CD8-positive, alpha-beta memory T cell (primary cell): ENCODE data around the gene PILRA. TPM values are rescaled to one million over a fixed set of nuclear protein-coding genes. Genes with fewer than 3 reads are reported as not detected.
"Not testable (repeated sequence)": the region's sequence is repeated elsewhere in the genome, so short reads cannot be mapped to it uniquely, and the experiment has no call there.

Source experiments
- CTCF ChIA-PET: fragments of 350-600 bp; sonication (Branson Sonifier 250); formaldehyde crosslinking; loops from one replicate; lab custom pipeline; 2021; ENCODE audit warnings: antibody characterized with exemption; lab: Charles Lee
- POLR2A ChIA-PET: fragments of 350-600 bp; sonication (Branson Sonifier 250); formaldehyde crosslinking; loops from one replicate; lab custom pipeline; 2021; ENCODE audit warnings: antibody characterized with exemption; lab: Charles Lee
- DNase-seq, 5 donors: peaks; one replicate each; pipeline versions ENCODE4 v3.0.0 to v3.0.0-alpha.2; 2020 to 2022; ENCODE audit warnings: mixed read lengths in 1 of 5
- H3K27ac ChIP-seq: one replicate; pipeline ENCODE4 v1.7.0; 2013; ENCODE audit warnings: low read depth, mild to moderate bottlenecking, low read length, moderate library complexity
- H3K27me3 ChIP-seq: 2 replicates; pipeline ENCODE4 v1.7.0; 2013; ENCODE audit warnings: low read length, mild to moderate bottlenecking; ENCODE audit not compliant: insufficient read depth, poor library complexity, severe bottlenecking
- H3K36me3 ChIP-seq: 2 replicates; pipeline ENCODE4 v1.7.0; 2013; ENCODE audit warnings: mild to moderate bottlenecking, low read length, moderate library complexity; ENCODE audit not compliant: insufficient read depth
- H3K4me1 ChIP-seq: 2 replicates; pipeline ENCODE4 v1.7.0; 2013; ENCODE audit warnings: mild to moderate bottlenecking, low read length, moderate library complexity; ENCODE audit not compliant: insufficient read depth
- H3K4me3 ChIP-seq: 2 replicates; pipeline ENCODE4 v1.7.0; 2013; ENCODE audit warnings: mild to moderate bottlenecking, low read length
- H3K9me3 ChIP-seq: 2 replicates; pipeline ENCODE4 v1.7.0; 2013; ENCODE audit warnings: mild to moderate bottlenecking, low read length
- H3K27ac Mint-ChIP-seq, 8 donors: one replicate each; pipeline ENCODE4 v1.8.0; 2020 to 2021; ENCODE audit warnings: mixed read lengths in 8 of 8, mild to moderate bottlenecking in 6 of 8, inconsistent platforms in 3 of 8, moderate library complexity in 3 of 8
- H3K27me3 Mint-ChIP-seq, 2 donors: one replicate each; pipeline ENCODE4 v1.8.0; 2020 to 2021; ENCODE audit warnings: mixed read lengths in 2 of 2, mild to moderate bottlenecking in 1 of 2, moderate library complexity in 1 of 2
- H3K36me3 Mint-ChIP-seq, 3 donors: one replicate each; pipeline ENCODE4 v1.8.0; 2020 to 2021; ENCODE audit warnings: mixed read lengths in 3 of 3, inconsistent platforms in 1 of 3, mild to moderate bottlenecking in 1 of 3
- H3K4me1 Mint-ChIP-seq, 3 donors: one replicate each; pipeline ENCODE4 v1.8.0; 2020 to 2021; ENCODE audit warnings: mixed read lengths in 3 of 3, inconsistent platforms in 1 of 3, mild to moderate bottlenecking in 1 of 3
- H3K4me3 Mint-ChIP-seq, 7 donors: one replicate each; pipeline ENCODE4 v1.8.0; 2020 to 2021; ENCODE audit warnings: mixed read lengths in 7 of 7, mild to moderate bottlenecking in 6 of 7, moderate library complexity in 4 of 7, inconsistent platforms in 2 of 7
- H3K9me3 Mint-ChIP-seq, 5 donors: one replicate each; pipeline ENCODE4 v1.8.0; 2020 to 2022; ENCODE audit warnings: mixed read lengths in 5 of 5, mild to moderate bottlenecking in 3 of 5, moderate library complexity in 2 of 5, inconsistent platforms in 1 of 5
- polyA plus RNA-seq: library from polyadenylated mRNA; unstranded; fragments of 300-500 nt; fragmentation: Illumina TruSeq; gene quantifications from one replicate; pipeline ENCODE4 v1.2.3, GENCODE V29; 2021
- total RNA-seq, 2 experiments: library from RNA; stranded (reverse); gene quantifications; one replicate each; pipeline ENCODE4 v1.2.3, GENCODE V29; 2021

PILRA gene
- total and polyA plus RNA-seq, 3 experiments from 2014 or later, result 0.37 to 1.9 (median 0.84) TPM

DNA sequence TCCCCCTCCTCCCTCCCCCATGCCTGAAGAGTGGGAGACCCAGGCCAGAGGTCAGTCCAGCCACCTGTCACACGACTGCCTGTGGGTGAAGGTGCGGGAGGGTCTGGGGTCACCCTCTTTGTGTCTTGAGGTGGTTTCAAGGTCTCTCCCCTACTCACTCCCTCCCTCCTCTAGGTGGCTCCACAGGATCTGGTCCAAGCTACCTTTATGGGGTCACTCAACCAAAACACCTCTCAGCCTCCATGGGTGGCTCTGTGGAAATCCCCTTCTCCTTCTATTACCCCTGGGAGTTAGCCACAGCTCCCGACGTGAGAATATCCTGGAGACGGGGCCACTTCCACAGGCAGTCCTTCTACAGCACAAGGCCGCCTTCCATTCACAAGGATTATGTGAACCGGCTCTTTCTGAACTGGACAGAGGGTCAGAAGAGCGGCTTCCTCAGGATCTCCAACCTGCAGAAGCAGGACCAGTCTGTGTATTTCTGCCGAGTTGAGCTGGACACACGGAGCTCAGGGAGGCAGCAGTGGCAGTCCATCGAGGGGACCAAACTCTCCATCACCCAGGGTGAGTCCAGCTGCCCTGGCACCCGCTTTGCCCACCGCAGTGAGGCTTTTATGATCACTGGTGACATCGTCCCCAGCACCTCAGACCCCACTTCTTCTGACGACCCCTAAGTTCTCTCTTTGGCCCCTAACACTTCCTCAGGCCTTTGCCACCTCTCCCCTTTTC, 747 bp downstream of the PILRA start:
- POLR2A ChIA-PET, H3K9me3 ChIP-seq, H3K9me3 Mint-ChIP-seq, H3K27me3 Mint-ChIP-seq, CTCF ChIA-PET, H3K4me1 ChIP-seq, H3K4me3 Mint-ChIP-seq, H3K36me3 Mint-ChIP-seq, H3K27me3 ChIP-seq, H3K27ac ChIP-seq, H3K36me3 ChIP-seq, DNase-seq, H3K4me3 ChIP-seq: not testable (repeated sequence)
- peak overlapping the region in 3 of 8 donors; percentile 26 to 60 (median 33) for H3K27ac Mint-ChIP-seq
- H3K4me1 Mint-ChIP-seq, result peaks cover 14 to 32% (median 15%) of the 10 kb centered on the region in 3 donors

- Histone ChIP-seq H3K9me3 (no peaks in the 10 kb centered on the region), H3K4me3 (no peak overlapping the region), H3K4me1 (peaks cover 8% of the 10 kb centered on the region), H3K36me3 (no peaks in the 10 kb centered on the region), H3K27ac (no peak overlapping the region), H3K27me3 (no peaks in the 10 kb centered on the region)
- no peaks in the 10 kb centered on the region for H3K9me3 Mint-ChIP-seq
- peak overlapping the region in 4 of 8 donors; percentile 26 to 60 (median 32) for H3K27ac Mint-ChIP-seq
- H3K4me1 Mint-ChIP-seq, result peaks cover 14 to 31% (median 14%) of the 10 kb centered on the region in 3 donors
- H3K36me3 Mint-ChIP-seq, result peaks cover 0 to 2% (median 2%) of the 10 kb centered on the region in 3 donors
- no peak for DNase-seq
- CTCF ChIA-PET, result no interaction called here
- H3K27me3 Mint-ChIP-seq, result no peaks in the 10 kb centered on the region
- POLR2A ChIA-PET, result no interaction called here
- H3K4me3 Mint-ChIP-seq, result no peak overlapping the region
These were observed 1.3 kb downstream of the PILRA start for GRCh38 chr7:100374601-100375000.

- peak overlapping the region in 1 of 8 donors; percentile 52 for H3K27ac Mint-ChIP-seq
- DNase-seq, result no peak
- no peak overlapping the region for H3K4me3 Mint-ChIP-seq
- Histone ChIP-seq H3K36me3 (no peaks in the 10 kb centered on the region), H3K4me3 (no peak overlapping the region), H3K27me3 (no peaks in the 10 kb centered on the region), H3K9me3 (no peaks in the 10 kb centered on the region), H3K4me1 (peaks cover 8% of the 10 kb centered on the region), H3K27ac (no peak overlapping the region)
- H3K9me3 Mint-ChIP-seq, result no peaks in the 10 kb centered on the region
- no peaks in the 10 kb centered on the region for H3K27me3 Mint-ChIP-seq
- POLR2A ChIA-PET, result no interaction called here
- CTCF ChIA-PET, result no interaction called here
- peaks cover 11 to 28% (median 14%) of the 10 kb centered on the region in 3 donors for H3K4me1 Mint-ChIP-seq
- peaks cover 0 to 2% (median 2%) of the 10 kb centered on the region in 3 donors for H3K36me3 Mint-ChIP-seq
These were observed 2.8 kb downstream of the PILRA start for GRCh38 chr7:100376066-100376465.

- no peaks in the 10 kb centered on the region for H3K27me3 Mint-ChIP-seq
- H3K36me3 Mint-ChIP-seq, result peaks cover 0 to 2% (median 2%) of the 10 kb centered on the region in 3 donors
- H3K4me1 Mint-ChIP-seq, result peaks cover 9 to 24% (median 11%) of the 10 kb centered on the region in 3 donors
- Histone ChIP-seq H3K27me3 (no peaks in the 10 kb centered on the region), H3K36me3 (no peaks in the 10 kb centered on the region), H3K4me3 (no peak overlapping the region), H3K27ac (no peak overlapping the region), H3K9me3 (no peaks in the 10 kb centered on the region), H3K4me1 (no peaks in the 10 kb centered on the region)
- H3K27ac Mint-ChIP-seq, result no peak overlapping the region
- H3K9me3 Mint-ChIP-seq, result no peaks in the 10 kb centered on the region
- H3K4me3 Mint-ChIP-seq, result no peak overlapping the region
- CTCF ChIA-PET, result no interaction called here
- DNase-seq, result no peak
- POLR2A ChIA-PET, result no interaction called here
These were observed 4.9 kb downstream of the PILRA start for GRCh38 chr7:100378114-100378755.

DNA sequence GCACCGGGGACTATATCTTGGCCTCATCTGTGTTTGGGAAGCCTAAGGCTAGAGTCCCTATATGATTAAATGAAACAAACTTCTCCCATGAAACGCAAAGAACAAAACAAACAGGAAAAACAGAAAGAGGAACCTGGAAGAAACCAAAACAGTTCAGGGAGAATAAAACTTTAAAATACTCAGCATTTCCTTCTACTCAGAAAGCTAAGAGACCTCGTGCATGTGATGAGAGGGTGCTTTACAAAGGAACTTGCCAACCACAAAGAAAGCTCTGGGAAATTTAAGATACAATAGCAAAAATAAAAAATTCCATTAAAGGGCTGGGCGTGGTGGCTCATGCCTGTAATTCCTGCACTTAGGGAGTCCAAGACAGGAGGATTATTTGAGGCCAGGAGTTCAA, 6.9 kb downstream of the PILRA start:
- CTCF ChIA-PET, result no interaction called here
- H3K4me3 Mint-ChIP-seq, result no peak overlapping the region
- Histone ChIP-seq H3K4me3 (no peak overlapping the region), H3K9me3 (no peaks in the 10 kb centered on the region), H3K27me3 (no peaks in the 10 kb centered on the region), H3K4me1 (no peaks in the 10 kb centered on the region), H3K27ac (no peak overlapping the region), H3K36me3 (no peaks in the 10 kb centered on the region)
- H3K36me3 Mint-ChIP-seq, result peaks cover 0 to 2% (median 0%) of the 10 kb centered on the region in 3 donors
- H3K9me3 Mint-ChIP-seq, result no peaks in the 10 kb centered on the region
- H3K4me1 Mint-ChIP-seq, result peaks cover under 1 to 11% (median 3%) of the 10 kb centered on the region in 3 donors
- peaks cover 0 to 3% of the 10 kb centered on the region in 2 donors for H3K27me3 Mint-ChIP-seq
- POLR2A ChIA-PET, result interaction anchor here (0.6 kb wide), 1 partner anchor 278 kb away, joined by 3 read pairs; no protein-coding TSS in a partner anchor
- no peak for DNase-seq
- no peak overlapping the region for H3K27ac Mint-ChIP-seq

- H3K27ac ChIP-seq, H3K4me3 ChIP-seq, H3K9me3 ChIP-seq, H3K36me3 ChIP-seq, H3K36me3 Mint-ChIP-seq, H3K4me1 Mint-ChIP-seq, H3K4me3 Mint-ChIP-seq, H3K27me3 ChIP-seq, H3K27me3 Mint-ChIP-seq, H3K27ac Mint-ChIP-seq, H3K9me3 Mint-ChIP-seq, H3K4me1 ChIP-seq, DNase-seq: not testable (repeated sequence)
- ChIA-PET CTCF (interaction anchor here (0.8 kb wide), 2 partner anchors 12 to 25 kb away, joined by 3 to 4 read pairs; no protein-coding TSS in a partner anchor), POLR2A (interaction anchor here (0.5 to 0.6 kb wide), 2 partner anchors 241 to 299 kb away, joined by 3 to 5 read pairs; no protein-coding TSS in a partner anchor)
These were observed 8.4 kb downstream of the PILRA start for GRCh38 chr7:100381531-100382233.

DNA sequence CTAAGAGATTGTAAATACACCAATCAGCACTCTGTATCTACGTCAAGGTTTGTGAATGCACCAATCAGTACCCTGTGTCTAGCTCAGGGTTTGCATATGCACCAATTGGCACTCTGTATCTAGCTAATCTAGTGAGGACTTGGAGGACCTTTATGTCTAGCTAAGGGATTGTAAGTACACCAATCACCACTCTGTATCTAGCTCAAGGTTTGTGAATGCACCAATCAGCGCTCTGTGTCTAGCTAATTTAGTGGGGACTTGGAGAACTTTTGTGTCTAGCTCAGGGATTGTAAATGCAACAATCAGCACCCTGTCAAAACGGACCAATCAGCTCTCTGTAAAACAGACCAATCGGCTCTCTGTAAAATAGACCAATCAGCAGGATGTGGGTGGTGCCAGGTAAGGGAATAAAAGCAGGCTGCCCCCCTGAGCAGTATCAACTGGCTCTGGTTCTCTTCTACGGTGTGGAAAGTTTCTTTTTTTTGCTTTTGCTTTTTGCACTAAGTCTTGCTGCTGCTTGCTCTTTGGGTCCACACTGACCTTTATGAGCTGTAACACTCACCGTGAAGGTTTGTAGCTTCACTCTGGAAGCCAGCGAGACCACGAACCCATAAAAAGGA, 9.1 kb downstream of the PILRA start:
- H3K27me3 ChIP-seq, H3K9me3 Mint-ChIP-seq, DNase-seq, H3K4me3 ChIP-seq, H3K36me3 Mint-ChIP-seq, H3K9me3 ChIP-seq, H3K4me1 Mint-ChIP-seq, H3K36me3 ChIP-seq, H3K4me1 ChIP-seq, H3K27ac ChIP-seq, H3K27me3 Mint-ChIP-seq: not testable (repeated sequence)
- ChIA-PET POLR2A (interaction anchor here (0.6 kb wide), 1 partner anchor 300 kb away, joined by 3 read pairs; no protein-coding TSS in a partner anchor), CTCF (interaction anchor here (0.8 kb wide), 1 partner anchor 24 kb away, joined by 4 read pairs; no protein-coding TSS in a partner anchor)
- H3K4me3 Mint-ChIP-seq, result peak overlapping the region in 2 of 7 donors; percentile 8 to 50
- peak overlapping the region in 3 of 8 donors; percentile 38 to 51 (median 43) for H3K27ac Mint-ChIP-seq
